C4-2B (cell line): Measurements from ENCODE around the gene JUP.

Experiments
- ZFX ChIP-seq: fragments of 450-650 bp; IDR thresholded peaks from 2 replicates; pipeline ENCODE4 v1.6.1; 2017
- TF ChIP-seq, protein P1 (sequence below): fragments of 450-650 bp; conservative IDR thresholded peaks from 2 replicates; pipeline ENCODE4 v1.5.1; 2017; ENCODE audit warnings: mild to moderate bottlenecking

DNA sequence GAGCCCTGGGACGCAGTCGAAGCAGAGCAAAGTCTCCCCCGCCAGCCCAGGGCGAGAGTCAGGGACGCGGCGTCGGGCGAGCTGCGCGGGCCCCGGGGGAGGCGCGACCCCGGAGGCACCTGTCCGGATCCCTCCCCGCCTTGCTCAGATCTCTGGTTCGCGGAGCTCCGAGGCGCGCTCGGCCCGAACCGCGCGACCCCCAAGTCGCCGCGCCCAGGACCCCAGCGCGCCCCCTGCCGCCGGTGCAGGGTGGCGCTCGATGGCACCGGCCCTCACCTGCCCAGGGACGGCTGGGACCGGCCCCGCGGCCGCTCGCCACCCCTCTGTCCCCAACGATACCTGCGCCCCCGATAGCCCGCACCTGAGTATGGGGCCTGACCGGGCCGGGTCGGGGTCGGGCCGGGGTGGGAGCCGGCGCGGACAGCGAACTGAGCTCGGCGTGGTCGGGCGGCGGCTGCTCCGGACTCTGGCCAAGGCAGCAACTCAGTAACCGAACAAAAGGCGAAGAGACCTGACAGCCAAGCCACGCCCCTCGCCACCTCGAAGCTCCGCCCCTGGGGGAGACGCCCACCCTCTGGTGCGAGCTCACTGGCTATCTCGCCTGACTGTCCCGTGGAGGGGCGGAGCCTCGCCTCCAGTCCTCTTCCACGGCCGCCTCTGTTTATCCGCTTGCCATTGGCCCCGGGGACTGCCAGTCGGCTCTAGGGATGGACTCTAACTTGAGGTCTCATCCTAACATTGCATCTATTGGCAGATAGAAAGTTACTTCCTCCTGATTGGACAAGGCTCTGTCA is at the start of gene JUP:
- TF ChIP-seq, protein P1, sequence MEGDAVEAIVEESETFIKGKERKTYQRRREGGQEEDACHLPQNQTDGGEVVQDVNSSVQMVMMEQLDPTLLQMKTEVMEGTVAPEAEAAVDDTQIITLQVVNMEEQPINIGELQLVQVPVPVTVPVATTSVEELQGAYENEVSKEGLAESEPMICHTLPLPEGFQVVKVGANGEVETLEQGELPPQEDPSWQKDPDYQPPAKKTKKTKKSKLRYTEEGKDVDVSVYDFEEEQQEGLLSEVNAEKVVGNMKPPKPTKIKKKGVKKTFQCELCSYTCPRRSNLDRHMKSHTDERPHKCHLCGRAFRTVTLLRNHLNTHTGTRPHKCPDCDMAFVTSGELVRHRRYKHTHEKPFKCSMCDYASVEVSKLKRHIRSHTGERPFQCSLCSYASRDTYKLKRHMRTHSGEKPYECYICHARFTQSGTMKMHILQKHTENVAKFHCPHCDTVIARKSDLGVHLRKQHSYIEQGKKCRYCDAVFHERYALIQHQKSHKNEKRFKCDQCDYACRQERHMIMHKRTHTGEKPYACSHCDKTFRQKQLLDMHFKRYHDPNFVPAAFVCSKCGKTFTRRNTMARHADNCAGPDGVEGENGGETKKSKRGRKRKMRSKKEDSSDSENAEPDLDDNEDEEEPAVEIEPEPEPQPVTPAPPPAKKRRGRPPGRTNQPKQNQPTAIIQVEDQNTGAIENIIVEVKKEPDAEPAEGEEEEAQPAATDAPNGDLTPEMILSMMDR = peak; percentile 98
- TF ChIP-seq ZFX = peak; percentile 60; the same call in 1 of the 2 replicates
